ENCODE results near the gene NSG2.

Gene NSG2

GRCh38 chr5:174059247-174059646, 13.7 kb downstream of the NSG2 start:
- no peak for DNase-seq (ENCODE audit: low read depth)

GRCh38 chr5:174063082-174063756, 17.7 kb downstream of the NSG2 start:
- DNase-seq (ENCODE audit: low read depth), result no peak

GRCh38 chr5:174064171-174064570, 18.7 kb downstream of the NSG2 start:
- DNase-seq (ENCODE audit: low read depth), result no peak

DNA sequence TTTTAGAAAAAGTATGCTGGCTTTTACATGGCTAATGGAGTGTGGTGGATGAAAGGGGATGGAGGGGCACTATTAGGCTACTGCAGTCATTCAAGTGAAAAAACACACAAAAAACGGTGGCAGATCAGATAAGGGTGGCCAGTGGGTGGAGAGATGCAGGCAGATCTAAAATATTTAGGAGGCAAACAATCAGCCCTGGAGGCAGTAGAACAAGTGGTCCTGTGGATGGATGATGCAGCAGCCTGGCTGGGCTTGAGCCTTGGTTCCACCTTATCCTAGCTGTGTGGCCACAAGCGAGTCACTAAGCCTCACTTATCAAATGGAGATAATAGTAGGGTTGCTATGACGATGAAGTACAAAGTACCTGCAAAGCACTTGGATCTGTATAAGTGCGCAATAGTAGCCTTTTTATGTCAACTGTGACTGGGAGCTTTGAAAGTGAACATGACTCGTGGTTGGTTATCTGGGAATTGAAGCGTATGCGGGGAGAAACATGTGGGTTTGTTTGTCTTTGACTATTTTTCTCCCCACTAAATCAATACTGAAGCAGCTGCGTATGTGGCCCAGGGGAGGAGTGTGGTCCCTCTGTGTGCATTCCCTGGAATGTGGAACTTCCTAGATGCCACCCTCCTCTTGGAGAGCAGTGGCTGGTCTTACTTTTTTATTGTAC, 20.2 kb downstream of the NSG2 start:
- DNase-seq (ENCODE audit: low read depth), result no peak

GRCh38 chr5:174067499-174067898, 22.0 kb downstream of the NSG2 start:
- no peak for DNase-seq (ENCODE audit: low read depth)

GRCh38 chr5:174071484-174071883, 26.0 kb downstream of the NSG2 start:
- DNase-seq (ENCODE audit: low read depth), result no peak

DNA sequence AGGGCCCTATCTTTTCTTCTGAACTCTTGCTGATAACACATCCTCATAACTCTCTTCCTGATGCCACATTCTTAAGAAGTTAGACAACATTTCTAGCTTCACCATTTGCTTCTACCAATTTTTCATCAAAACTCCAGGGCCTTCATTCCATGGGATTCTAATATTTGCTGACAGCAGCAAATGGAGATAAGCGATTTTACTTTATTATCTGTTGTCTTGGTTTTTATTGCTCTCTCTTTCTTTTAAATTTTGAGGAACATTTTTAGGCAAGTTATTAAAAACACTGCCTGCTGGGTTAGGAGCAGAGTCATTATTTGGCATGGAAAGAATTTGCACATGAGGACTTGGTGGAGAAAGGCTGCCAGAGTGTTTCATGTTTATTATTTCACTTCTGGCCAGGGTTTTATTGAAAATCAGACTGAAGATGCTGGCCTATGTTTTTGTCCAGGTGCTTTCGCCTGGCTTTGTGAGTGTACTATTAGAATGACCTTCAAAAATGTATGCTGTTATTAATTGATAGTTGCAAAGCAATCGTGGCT, 27.7 kb downstream of the NSG2 start:
- DNase-seq (ENCODE audit: low read depth), result no peak

- no peak for DNase-seq (ENCODE audit: low read depth)
Measured at GRCh38 chr5:174074369-174074768, 28.9 kb downstream of the NSG2 start.

DNA sequence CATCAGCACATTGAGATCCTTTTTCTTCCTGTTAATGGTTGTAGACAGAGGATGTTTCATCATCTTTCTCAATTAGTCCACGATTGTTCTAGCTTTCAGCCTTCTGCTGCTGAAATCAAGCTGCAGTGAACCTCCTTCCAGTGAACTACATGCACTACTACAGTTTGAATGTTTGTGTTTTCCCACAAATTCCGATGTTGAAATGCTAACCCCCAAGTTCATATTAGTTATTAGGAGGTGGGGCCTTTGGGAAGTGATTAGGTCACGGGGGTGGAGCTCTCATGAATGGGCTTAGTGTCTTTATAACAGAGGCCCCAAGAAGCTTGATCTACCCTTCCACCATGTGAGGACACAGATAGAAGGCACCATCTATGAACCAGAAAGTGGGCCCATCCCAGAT, 32.9 kb downstream of the NSG2 start:
- no peak for DNase-seq (ENCODE audit: low read depth)

GRCh38 chr5:174082286-174082685, 36.8 kb downstream of the NSG2 start:
- DNase-seq (ENCODE audit: low read depth), result no peak

DNA sequence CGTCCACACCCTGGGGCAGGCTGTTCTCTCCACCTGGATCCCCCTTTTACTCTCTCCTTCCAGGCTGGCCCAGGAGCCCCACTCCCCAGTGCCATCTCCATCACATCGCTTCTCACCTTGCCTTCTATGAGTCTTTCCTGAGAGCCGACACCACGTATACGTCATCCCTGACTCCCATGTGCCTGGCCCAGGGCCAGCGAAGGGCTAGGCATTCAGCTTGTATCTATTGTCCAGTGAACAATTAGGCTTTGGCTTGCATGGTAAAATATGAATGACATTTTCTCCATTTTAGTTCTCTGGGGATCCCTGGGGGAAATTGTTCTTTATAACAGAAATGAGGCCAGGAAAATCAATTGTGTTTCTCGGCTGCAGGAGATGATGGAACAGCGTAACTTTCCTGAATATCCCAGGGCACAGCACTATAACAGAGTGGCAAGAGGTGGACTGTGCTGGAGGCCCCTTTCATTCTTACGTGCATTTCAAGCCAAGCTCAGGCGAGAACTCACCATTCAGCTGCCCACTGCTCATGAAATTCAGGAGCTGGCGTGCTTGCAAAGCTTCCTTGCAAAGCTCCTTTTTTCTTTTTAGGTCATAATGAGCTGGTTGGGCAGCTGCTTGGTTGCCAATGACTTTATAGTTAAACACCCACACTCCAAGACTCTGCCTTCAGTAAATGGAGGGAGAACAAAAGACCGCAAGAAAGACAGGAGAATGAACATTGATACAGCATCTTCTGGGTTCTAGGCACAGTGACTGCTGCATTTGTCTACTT, 37.7 kb downstream of the NSG2 start:
- DNase-seq (ENCODE audit: low read depth), result no peak

DNA sequence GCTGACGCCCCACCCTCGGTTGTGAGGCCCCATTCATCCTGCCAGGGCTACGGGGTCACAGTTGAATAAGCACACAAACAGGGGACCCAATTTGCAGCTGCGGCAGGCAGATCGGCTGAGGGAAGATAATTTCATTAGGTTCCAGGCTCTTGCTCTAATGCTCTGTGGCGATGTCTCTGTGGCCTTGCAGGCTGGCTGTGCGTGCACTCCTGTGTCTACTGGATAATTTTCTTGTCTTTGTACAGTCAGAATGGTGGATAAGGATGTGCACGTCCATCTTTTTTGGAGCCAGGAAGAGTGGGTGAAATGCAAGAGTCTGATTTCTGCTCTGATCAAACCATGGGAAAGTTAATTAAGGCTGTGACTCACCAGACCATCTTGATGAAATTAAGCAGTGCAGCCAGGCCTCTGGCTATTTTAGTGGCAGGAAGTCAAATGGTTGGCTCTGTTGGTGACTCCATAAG, 39.2 kb downstream of the NSG2 start:
- no peak for DNase-seq (ENCODE audit: low read depth)

DNA sequence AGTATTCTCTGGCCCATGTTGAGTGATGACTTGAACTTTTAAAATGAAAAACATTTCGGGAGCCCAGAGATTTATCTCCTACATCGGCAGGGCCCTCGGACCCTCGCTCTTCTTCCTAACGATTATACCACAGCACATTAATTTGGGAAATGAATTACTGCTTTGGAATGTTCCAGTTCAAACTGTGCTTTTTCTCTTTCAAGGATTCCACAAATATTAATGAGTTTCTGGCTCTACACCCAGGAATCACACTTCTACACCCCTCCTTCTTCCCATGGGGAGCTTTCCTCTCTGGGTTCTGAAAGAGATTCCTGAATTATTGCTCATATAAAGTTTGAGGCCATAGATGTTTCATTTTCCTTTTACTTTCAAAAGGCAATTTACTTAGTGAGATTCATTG, 41.2 kb downstream of the NSG2 start:
- DNase-seq (ENCODE audit: low read depth), result no peak

- DNase-seq (ENCODE audit: low read depth), result no peak
Measured at GRCh38 chr5:174087783-174088182, 42.3 kb downstream of the NSG2 start.

DNA sequence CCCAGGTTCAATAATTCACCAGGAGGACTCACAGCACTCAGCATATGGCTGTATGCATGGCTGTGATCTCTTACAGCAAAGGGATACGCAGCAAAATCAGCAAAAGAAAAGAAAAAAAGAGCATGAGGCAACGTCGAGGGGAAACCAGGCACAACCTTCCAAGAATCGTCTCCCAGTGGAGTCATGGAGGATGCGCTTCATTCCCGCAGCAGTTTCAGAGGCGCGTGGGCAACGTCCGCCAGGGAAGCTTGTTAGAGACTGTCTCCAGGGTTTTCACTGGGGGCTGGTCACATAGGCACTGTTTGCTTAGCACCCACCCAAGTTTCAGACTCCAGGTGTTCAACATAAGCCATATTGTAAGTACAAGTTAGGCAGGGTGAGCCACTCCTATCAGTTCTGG, 44.6 kb downstream of the NSG2 start:
- DNase-seq (ENCODE audit: low read depth), result no peak

DNA sequence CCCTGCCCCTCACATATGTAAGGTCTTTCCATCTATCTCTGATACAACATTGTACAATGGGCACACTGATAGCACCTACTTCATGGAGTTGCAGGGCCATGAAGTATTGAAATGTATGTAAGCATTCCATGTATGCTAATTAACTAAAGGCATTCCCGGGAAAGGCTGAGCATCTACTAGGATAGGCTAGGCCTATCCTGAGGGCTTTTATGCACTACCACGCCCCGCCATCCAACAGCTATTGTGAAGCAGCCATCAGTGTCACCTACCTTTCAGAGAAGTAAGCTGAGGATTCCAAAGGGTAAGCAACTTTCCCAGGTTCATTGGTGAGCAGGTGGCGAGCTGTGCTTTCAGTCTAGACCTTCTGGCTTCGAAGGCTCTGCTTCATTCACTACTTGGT, 47.6 kb downstream of the NSG2 start:
- DNase-seq (ENCODE audit: low read depth), result no peak

DNA sequence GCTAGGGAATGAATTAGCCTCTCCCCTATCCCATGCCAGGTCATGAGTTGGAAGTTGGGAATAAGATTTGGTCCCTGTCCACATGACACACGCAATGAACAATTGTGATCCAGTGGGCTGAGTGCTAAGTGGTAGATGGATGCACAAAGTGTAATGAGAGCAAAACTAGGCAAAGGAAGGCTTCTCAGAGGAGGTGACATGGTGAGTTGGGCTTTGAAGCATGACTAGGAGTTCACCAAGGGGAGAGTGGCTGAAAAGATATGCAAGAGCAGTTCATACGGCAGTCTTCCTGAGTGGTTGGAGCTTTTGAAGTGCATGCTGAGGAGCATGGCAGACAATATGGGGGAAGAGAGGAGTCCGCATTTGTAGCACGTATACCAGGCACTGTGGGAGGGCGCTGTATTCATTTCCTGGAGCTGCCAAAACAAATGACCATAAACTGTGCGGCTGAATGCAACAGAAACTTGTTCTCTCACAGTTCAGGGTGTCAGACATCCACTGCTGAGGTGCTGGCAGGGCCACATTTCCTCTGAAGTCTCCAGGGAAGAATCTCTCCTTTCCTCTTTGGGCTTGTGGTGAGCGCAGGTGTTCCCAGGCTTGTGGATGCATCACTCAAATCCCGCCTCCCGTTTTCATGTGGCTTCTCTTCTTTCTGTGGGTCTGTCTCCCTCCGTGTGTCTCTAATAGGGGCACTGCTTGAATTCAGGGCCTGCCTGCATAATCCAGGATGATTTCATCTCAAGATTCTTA, 49.5 kb downstream of the NSG2 start:
- DNase-seq (ENCODE audit: low read depth), result no peak

- DNase-seq (ENCODE audit: low read depth), result no peak
Measured at GRCh38 chr5:174096619-174097018, 51.1 kb downstream of the NSG2 start.

DNA sequence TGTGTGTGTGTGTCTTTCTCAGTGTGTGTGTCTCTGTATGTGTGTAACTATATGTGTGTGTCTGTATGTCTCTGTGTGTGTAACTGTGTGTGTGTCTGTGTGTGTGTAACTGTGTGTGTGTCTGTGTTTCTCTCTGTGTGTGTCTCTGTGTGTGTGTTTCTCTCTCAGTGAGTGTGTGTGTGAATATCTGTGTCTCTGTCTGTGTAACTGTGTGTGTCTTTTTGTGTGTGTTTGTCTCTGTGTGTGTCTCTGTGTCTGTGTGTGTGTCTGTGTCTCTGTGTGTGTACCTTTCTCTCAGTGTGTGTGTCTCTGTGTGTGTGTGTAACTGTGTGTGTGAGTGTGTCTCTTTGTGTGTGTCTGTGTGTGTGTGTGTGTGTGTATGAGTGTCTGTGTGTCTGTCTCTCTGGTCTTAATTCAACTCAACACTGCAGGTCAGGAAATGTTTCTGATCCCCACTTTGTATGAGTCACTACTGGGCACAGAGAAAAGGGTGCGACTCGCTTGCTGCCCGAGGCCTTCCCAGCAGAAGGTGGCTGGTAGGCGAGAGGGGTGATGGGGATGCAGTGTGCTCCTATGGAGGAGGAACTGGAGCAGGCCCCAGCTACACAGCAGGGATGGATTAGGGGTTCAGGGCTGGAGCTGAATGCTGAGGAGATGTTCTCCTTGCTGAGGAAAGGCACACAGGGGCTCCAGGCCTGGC, 52.1 kb downstream of the NSG2 start:
- DNase-seq (ENCODE audit: low read depth), result peak; percentile 3

DNA sequence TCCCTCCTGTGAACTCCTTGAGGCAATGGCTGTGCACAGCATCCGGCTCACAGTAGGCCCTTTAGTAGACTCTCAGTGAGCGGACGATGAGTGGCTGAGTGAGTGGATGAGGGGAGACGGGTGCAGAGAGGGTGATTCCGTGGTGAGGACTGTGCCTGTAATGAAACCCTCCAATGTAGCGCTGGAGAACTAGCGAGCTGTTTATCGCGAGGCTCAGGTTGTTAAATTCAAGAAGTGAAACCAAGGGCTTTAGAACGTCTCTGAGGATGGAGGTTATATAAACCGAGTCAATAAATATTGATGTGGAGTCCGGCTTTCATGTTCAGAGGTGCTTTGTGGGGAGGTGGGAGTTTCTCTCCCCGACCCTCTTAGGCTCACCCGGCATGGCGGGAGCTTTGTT, 53.2 kb downstream of the NSG2 start:
- DNase-seq (ENCODE audit: low read depth), result no peak

DNA sequence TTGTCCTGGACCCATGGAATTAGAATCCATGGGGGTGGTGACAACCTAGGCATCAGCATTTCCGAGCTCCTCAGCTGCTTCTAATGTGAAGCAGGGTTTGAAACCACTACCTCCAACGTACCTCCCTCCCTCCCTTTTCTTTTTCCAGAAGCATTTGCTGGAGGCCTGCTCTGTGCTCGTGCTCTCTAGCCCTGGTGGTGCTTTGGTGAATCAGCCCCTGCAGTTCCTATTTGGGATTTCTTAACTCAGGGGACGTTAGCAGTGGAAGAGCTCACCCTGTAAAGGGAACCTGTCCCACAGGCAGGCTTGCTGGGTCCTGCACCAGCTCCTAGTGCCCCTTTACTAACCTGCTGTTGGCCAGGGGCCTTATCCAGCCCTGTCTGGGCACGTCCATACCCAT, 55.0 kb downstream of the NSG2 start:
- DNase-seq (ENCODE audit: low read depth), result no peak

Measured in ELR (cell line).